Measurements from ENCODE around the gene PPM1N. TPM values are rescaled to one million over a fixed set of nuclear protein-coding genes. Genes with fewer than 3 reads are reported as not detected.

The PPM1N gene
- total and polyA plus RNA-seq, 7 donors: 0.29 to 0.90 (median 0.46) TPM; not detected in 3

- intact Hi-C loops (cut with DNase I): no loop called here
Observed at GRCh38 chr19:45471931-45472562, 26.2 kb upstream of the PPM1N start.

GRCh38 chr19:45472563-45473366, 25.5 kb upstream of the PPM1N start:
- Histone ChIP-seq H3K27ac (no peak overlapping the region), H3K4me1 (peaks cover 15% of the 10 kb centered on the region), H3K36me3 (ENCODE audit: insufficient read depth in 1 of 2, low read depth in 1 of 2) (no peaks in the 10 kb centered on the region), H3K9me3 (no peaks in the 10 kb centered on the region), H3K27me3 (ENCODE audit: insufficient read depth in 3 of 3, low read length in 2 of 3) (no peaks in the 10 kb centered on the region), H3K4me3 (peak overlapping the region; percentile 18)
- DNase-seq (no peak), ATAC-seq (no peak)
- WGBS, 3 donors: 53 to 56% (median 54%) methylated on average over 43 to 44 of the region's 44 CpGs
- intact Hi-C loops (cut with DNase I): no loop called here
- no peak for TF ChIP-seq CTCF (IDR thresholded peaks at IDR 0.05)

More at GRCh38 chr19:45471931-45472562, 26.2 kb upstream of the PPM1N start:
- no peak for ATAC-seq
- Histone ChIP-seq H3K27me3 (ENCODE audit: insufficient read depth in 3 of 3, low read length in 2 of 3) (no peaks in the 10 kb centered on the region), H3K4me1 (peaks cover 11% of the 10 kb centered on the region), H3K4me3 (no peak overlapping the region), H3K9me3 (no peaks in the 10 kb centered on the region), H3K36me3 (ENCODE audit: insufficient read depth in 1 of 2, low read depth in 1 of 2) (no peaks in the 10 kb centered on the region), H3K27ac (no peak overlapping the region)
- no peak for DNase-seq
- no peak for TF ChIP-seq CTCF (IDR thresholded peaks at IDR 0.05)
- 62 to 73% (median 64%) methylated on average over 7 of the region's 7 CpGs for WGBS, 3 donors

DNA sequence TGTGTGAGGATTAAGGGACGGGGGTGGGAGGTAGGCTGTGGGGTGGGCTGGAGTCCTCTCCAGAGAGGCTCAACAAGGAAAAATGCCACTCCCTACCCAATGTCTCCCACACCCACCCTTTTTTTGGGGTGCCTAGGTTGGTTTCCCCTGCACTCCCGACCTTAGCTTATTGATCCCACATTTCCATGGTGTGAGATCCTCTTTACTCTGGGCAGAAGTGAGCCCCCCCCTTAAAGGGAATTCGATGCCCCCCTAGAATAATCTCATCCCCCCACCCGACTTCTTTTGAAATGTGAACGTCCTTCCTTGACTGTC, 24.9 kb upstream of the PPM1N start:
- Histone ChIP-seq H3K4me3 (no peak overlapping the region), H3K4me1 (peaks cover 19% of the 10 kb centered on the region), H3K27me3 (ENCODE audit: insufficient read depth in 3 of 3, low read length in 2 of 3) (no peaks in the 10 kb centered on the region), H3K27ac (no peak overlapping the region), H3K9me3 (no peaks in the 10 kb centered on the region), H3K36me3 (ENCODE audit: insufficient read depth in 1 of 2, low read depth in 1 of 2) (no peaks in the 10 kb centered on the region)
- DNase-seq (no peak), ATAC-seq (no peak)
- WGBS, 3 donors: 38 to 50% (median 48%) methylated on average over 5 of the region's 5 CpGs
- intact Hi-C loops (cut with DNase I): no loop called here
- no peak for TF ChIP-seq CTCF (IDR thresholded peaks at IDR 0.05)

- 74 to 80% (median 78%) methylated on average over 27 of the region's 27 CpGs for WGBS, 3 donors
- Histone ChIP-seq H3K27me3 (ENCODE audit: insufficient read depth in 3 of 3, low read length in 2 of 3) (no peaks in the 10 kb centered on the region), H3K9me3 (no peaks in the 10 kb centered on the region), H3K4me3 (no peak overlapping the region), H3K36me3 (ENCODE audit: insufficient read depth in 1 of 2, low read depth in 1 of 2) (no peaks in the 10 kb centered on the region), H3K4me1 (peaks cover 19% of the 10 kb centered on the region), H3K27ac (no peak overlapping the region)
- intact Hi-C loops (cut with DNase I): no loop called here
- TF ChIP-seq CTCF (IDR thresholded peaks at IDR 0.05): no peak
- ATAC-seq (no peak), DNase-seq (no peak)
Observed at GRCh38 chr19:45473682-45474605, 24.3 kb upstream of the PPM1N start.

All from psoas muscle (tissue), 8 donors.